Cardiac atrium fibroblast (primary cell): Measurements from ENCODE around the gene UBE2K. TPM values are rescaled to one million over a fixed set of nuclear protein-coding genes. Genes with fewer than 3 reads are reported as not detected.

Source experiments
- total RNA-seq: library from RNA; depleted of rRNA; stranded (reverse); fragments of >200 nt; gene quantifications from 2 replicates; pipeline ENCODE4 v1.2.3, GENCODE V29; 2015

The UBE2K gene, protein sequence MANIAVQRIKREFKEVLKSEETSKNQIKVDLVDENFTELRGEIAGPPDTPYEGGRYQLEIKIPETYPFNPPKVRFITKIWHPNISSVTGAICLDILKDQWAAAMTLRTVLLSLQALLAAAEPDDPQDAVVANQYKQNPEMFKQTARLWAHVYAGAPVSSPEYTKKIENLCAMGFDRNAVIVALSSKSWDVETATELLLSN
- 13.2 and 25.8 TPM in 2 replicates for total RNA-seq

GRCh38 chr4:39697740-39698423 is at the start of gene UBE2K:
UBE2K (plus strand) TSS chr4:39698136; CDS start chr4:39698328, 192 bp downstream.

Other genes with a start within 250 kb of the UBE2K start
- 3,792 and 4,113 TPM in 2 replicates for gene RPL9, start 239.2 kb upstream of the UBE2K start, total RNA-seq
- gene LIAS, start 239.1 kb upstream of the UBE2K start, total RNA-seq, result 4.9 and 6.5 TPM in 2 replicates
- gene UGDH, start 170.7 kb upstream of the UBE2K start, total RNA-seq, result 100 and 106 TPM in 2 replicates
- 18.1 and 32.4 TPM in 2 replicates for gene SMIM14, start 59.3 kb upstream of the UBE2K start, total RNA-seq